ENCODE measurements around the gene KAT7.

KAT7 gene

DNA sequence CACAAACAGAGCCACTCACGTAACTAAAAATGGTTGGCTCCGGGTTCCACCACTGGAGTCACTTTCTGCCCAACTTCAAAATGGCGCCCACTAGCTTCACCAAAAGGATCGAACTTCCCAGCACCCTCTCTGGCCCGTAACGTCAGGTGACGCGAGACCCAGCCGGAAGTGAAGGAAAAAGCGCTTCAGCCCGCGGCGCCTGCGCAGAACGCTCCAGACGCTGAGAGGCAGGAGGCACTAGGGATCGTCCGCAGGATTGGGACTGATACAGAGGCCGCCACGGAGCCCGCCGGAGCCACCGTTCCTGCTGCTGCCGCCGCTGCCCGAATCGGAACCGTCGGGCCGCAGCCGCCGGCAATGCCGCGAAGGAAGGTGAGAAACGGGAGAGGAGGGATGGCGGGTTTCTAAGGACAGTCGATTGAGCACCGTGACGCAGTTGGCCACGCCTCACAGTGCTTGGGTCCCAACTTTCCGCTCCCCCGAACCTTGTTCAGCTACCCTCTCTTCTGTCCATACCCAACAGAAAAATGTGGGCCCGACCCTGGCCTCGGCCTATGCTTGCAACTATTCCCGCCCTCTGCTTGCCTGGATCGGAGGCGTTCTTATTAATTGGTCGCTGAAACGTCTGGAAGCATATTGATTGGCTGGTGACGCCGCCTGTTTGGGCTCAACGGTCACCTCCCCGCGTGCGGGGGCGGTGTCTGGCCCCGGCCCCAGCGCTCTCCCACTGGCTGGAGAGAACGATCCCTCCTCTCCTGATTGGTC lies at the start of gene KAT7:
KAT7 (plus strand) TSS at position 204 of the 765 bp plus-strand sequence; CDS start at position 358, 154 bp downstream.
- peak within 1 kb of the TSS; percentile 94 for H3K4me3 ChIP-seq (ENCODE audit: low read depth, low read length)
- TF ChIP-seq, protein P1, sequence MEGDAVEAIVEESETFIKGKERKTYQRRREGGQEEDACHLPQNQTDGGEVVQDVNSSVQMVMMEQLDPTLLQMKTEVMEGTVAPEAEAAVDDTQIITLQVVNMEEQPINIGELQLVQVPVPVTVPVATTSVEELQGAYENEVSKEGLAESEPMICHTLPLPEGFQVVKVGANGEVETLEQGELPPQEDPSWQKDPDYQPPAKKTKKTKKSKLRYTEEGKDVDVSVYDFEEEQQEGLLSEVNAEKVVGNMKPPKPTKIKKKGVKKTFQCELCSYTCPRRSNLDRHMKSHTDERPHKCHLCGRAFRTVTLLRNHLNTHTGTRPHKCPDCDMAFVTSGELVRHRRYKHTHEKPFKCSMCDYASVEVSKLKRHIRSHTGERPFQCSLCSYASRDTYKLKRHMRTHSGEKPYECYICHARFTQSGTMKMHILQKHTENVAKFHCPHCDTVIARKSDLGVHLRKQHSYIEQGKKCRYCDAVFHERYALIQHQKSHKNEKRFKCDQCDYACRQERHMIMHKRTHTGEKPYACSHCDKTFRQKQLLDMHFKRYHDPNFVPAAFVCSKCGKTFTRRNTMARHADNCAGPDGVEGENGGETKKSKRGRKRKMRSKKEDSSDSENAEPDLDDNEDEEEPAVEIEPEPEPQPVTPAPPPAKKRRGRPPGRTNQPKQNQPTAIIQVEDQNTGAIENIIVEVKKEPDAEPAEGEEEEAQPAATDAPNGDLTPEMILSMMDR (IDR thresholded peaks at IDR 0.05; ENCODE audit: low read depth, low read length, missing control alignments): no peak
- peak; percentile 99 for DNase-seq (ENCODE audit: low read depth)

- TF ChIP-seq, protein P1 (IDR thresholded peaks at IDR 0.05; ENCODE audit: low read depth, low read length, missing control alignments): no peak
- DNase-seq (ENCODE audit: low read depth): peak; percentile 55
Measured at GRCh38 chr17:49739641-49740271, 48.7 kb upstream of the KAT7 start.

GRCh38 chr17:49741009-49741691 lies 47.3 kb upstream of the KAT7 start:
- H3K4me3 ChIP-seq (ENCODE audit: low read depth, low read length): peak overlapping the region; percentile 21; the same call in 1 of the 2 replicates
- TF ChIP-seq, protein P1 (IDR thresholded peaks at IDR 0.05; ENCODE audit: low read depth, low read length, missing control alignments): no peak
- no peak for DNase-seq (ENCODE audit: low read depth)

More at GRCh38 chr17:49739641-49740271, 48.7 kb upstream of the KAT7 start:
- no peak overlapping the region for H3K4me3 ChIP-seq (ENCODE audit: low read depth, low read length)

GRCh38 chr17:49741692-49742076 lies 46.8 kb upstream of the KAT7 start:
- peak overlapping the region; percentile 21; the same call in 1 of the 2 replicates for H3K4me3 ChIP-seq (ENCODE audit: low read depth, low read length)
- no peak for DNase-seq (ENCODE audit: low read depth)

GRCh38 chr17:49742166-49742638 lies 46.3 kb upstream of the KAT7 start:
- H3K4me3 ChIP-seq (ENCODE audit: low read depth, low read length): no peak overlapping the region; the same call in 1 of the 2 replicates
- TF ChIP-seq, protein P1 (IDR thresholded peaks at IDR 0.05; ENCODE audit: low read depth, low read length, missing control alignments): no peak
- no peak for DNase-seq (ENCODE audit: low read depth)

More at GRCh38 chr17:49741692-49742076, 46.8 kb upstream of the KAT7 start:
- TF ChIP-seq, protein P1 (IDR thresholded peaks at IDR 0.05; ENCODE audit: low read depth, low read length, missing control alignments): no peak

DNA sequence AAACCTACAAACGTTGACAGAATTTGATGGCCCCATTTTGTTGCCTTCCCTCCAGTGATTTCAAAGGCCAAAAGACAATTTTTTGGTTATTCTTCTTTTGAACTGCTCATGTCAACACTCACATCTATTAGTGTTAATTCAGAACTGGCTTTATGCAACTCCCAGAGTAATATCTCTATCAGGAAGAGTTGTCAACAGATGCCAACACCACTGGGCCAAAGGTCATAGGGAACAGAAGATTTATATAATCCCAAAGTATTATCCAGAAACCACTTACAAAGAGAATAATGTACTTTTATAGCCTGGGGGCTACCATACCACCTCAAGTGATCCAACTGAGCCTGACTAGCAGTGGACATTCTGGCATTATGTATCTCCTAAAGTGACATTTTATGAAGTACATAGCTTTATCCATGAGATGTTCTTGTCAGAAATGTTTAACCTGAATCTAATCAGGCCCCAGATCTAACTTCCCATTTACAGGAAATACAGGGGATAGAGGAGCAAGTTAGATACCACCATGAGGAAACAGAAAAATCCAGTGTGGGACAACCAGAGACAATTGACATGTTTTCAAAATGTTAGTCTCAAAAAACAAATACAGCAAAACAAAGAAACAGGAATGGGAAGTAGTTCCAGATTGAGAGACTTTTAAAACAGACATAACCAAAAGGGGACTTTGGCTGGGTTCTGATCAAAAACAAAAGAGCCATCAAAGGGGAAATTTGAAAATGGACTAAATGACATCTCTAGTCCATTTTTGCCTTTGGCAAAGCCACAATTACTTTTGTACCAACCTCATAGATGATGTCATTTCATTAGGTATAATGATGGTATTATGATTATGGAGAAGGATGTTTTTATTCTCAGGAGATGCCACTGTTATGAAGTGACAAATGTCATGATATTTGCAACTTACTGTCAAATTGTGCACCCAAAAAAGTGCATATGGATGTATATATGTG lies 43.0 kb upstream of the KAT7 start:
- H3K4me3 ChIP-seq (ENCODE audit: low read depth, low read length): no peak overlapping the region; the same call in 1 of the 2 replicates
- TF ChIP-seq, protein P1 (IDR thresholded peaks at IDR 0.05; ENCODE audit: low read depth, low read length, missing control alignments): no peak
- DNase-seq (ENCODE audit: low read depth): no peak
